ENCODE results near the gene TBC1D22A. TPM values are rescaled to one million over a fixed set of nuclear protein-coding genes. Genes with fewer than 3 reads are reported as not detected.

The TBC1D22A gene
- total and polyA plus RNA-seq, 8 donors = 13.3 to 53.1 (median 21.5) TPM

- DNase-seq = no peak
- H3K4me1 ChIP-seq = no peaks in the 10 kb centered on the region
- TF ChIP-seq CTCF (IDR thresholded peaks at IDR 0.05) (no peak), POLR2A (IDR thresholded peaks at IDR 0.05) (no peak), POLR2AphosphoS5 (IDR thresholded peaks at IDR 0.05) (no peak), EP300 (IDR thresholded peaks at IDR 0.05) (no peak)
- H3K27ac ChIP-seq = no peak overlapping the region
- no peaks in the 10 kb centered on the region for H3K27me3 ChIP-seq
- H3K4me3 ChIP-seq = no peak overlapping the region
- 81 to 93% (median 84%) methylated on average over 8 of the region's 8 CpGs for WGBS, 5 donors
- H3K36me3 ChIP-seq = peaks cover 0 to 34% (median 17%) of the 10 kb centered on the region in 4 donors
- intact Hi-C loops (cut with DNase I; ENCODE audit: low total_unique reads) = no loop called here
- no peaks in the 10 kb centered on the region for H3K9me3 ChIP-seq
Measured at GRCh38 chr22:47002692-47003091, 240.2 kb downstream of the TBC1D22A start.

GRCh38 chr22:47005506-47006408 is 243.3 kb downstream of the TBC1D22A start:
- TF ChIP-seq POLR2AphosphoS5 (IDR thresholded peaks at IDR 0.05) (no peak), CTCF (IDR thresholded peaks at IDR 0.05) (no peak), POLR2A (IDR thresholded peaks at IDR 0.05) (no peak), EP300 (IDR thresholded peaks at IDR 0.05) (no peak)
- WGBS, 5 donors = 90 to 94% (median 93%) methylated on average over 8 of the region's 8 CpGs
- Histone ChIP-seq H3K27ac (no peak overlapping the region), H3K4me1 (peaks cover 0 to 4% (median 0%) of the 10 kb centered on the region in 4 donors), H3K9me3 (no peaks in the 10 kb centered on the region), H3K36me3 (peaks cover 4 to 25% (median 19%) of the 10 kb centered on the region in 4 donors), H3K27me3 (no peaks in the 10 kb centered on the region), H3K4me3 (no peak overlapping the region)
- no peak for DNase-seq
- intact Hi-C loops (cut with DNase I; ENCODE audit: low total_unique reads) = no loop called here

GRCh38 chr22:47006433-47006832 is 244.0 kb downstream of the TBC1D22A start:
- 90 to 94% (median 93%) methylated on average over 10 to 15 of the region's 15 CpGs for WGBS, 5 donors
- DNase-seq = no peak
- peaks cover 0 to 4% (median 0%) of the 10 kb centered on the region in 4 donors for H3K4me1 ChIP-seq
- H3K27ac ChIP-seq = no peak overlapping the region
- H3K27me3 ChIP-seq = no peaks in the 10 kb centered on the region
- peaks cover 4 to 25% (median 19%) of the 10 kb centered on the region in 4 donors for H3K36me3 ChIP-seq
- TF ChIP-seq EP300 (IDR thresholded peaks at IDR 0.05) (no peak), CTCF (IDR thresholded peaks at IDR 0.05) (no peak), POLR2AphosphoS5 (IDR thresholded peaks at IDR 0.05) (no peak), POLR2A (IDR thresholded peaks at IDR 0.05) (no peak)
- no peak overlapping the region for H3K4me3 ChIP-seq
- no peaks in the 10 kb centered on the region for H3K9me3 ChIP-seq
- intact Hi-C loops (cut with DNase I; ENCODE audit: low total_unique reads) = no loop called here

GRCh38 chr22:47006869-47007268 is 244.4 kb downstream of the TBC1D22A start:
- no peak for DNase-seq
- TF ChIP-seq POLR2A (IDR thresholded peaks at IDR 0.05) = no peak
- TF ChIP-seq EP300 (IDR thresholded peaks at IDR 0.05) = no peak
- Histone ChIP-seq H3K9me3 (no peaks in the 10 kb centered on the region), H3K27ac (no peak overlapping the region), H3K36me3 (peaks cover 4 to 25% (median 19%) of the 10 kb centered on the region in 4 donors), H3K4me1 (peaks cover 0 to 4% (median 0%) of the 10 kb centered on the region in 4 donors), H3K4me3 (no peak overlapping the region), H3K27me3 (no peaks in the 10 kb centered on the region)
- WGBS, 5 donors = 97 to 100% (median 97%) methylated on average over 4 to 5 of the region's 5 CpGs
- intact Hi-C loops (cut with DNase I; ENCODE audit: low total_unique reads) = no loop called here
